ENCODE data around the gene TMEM196. TPM values are rescaled to one million over a fixed set of nuclear protein-coding genes. Genes with fewer than 3 reads are reported as not detected.
A peak's percentile ranks its signal among the peaks of the same experiment; 100 is the strongest.

The TMEM196 gene
- total and polyA plus RNA-seq, 4 donors, result 2.4 to 18.8 (median 15.6) TPM

GRCh38 chr7:19772306-19772705 lies 1.1 kb downstream of the TMEM196 start:
- no peaks in the 10 kb centered on the region for H3K36me3 ChIP-seq (ENCODE audit: control insufficient read depth, insufficient read depth, low read length)
- H3K4me1 ChIP-seq (ENCODE audit: control insufficient read depth, insufficient read depth, low read length), result peaks cover 7% of the 10 kb centered on the region
- 0% methylated on average over 13 of the region's 17 CpGs for WGBS (ENCODE audit: insufficient coverage)
- H3K9me3 ChIP-seq (ENCODE audit: control insufficient read depth, insufficient read depth, low read length), result no peaks in the 10 kb centered on the region
- peak overlapping the region; percentile 46 for H3K4me3 ChIP-seq (ENCODE audit: low read depth, low read length)
- DNase-seq (ENCODE audit: low read depth in 4 of 6, low spot score in 6 of 6), result peak in 2 of 6 donors; percentile 42 to 72
- H3K27me3 ChIP-seq (ENCODE audit: control insufficient read depth, insufficient read depth, low read length), result peaks cover 3% of the 10 kb centered on the region
- H3K27ac ChIP-seq (ENCODE audit: low read depth, low read length), result peak overlapping the region; percentile 65

- DNase-seq (ENCODE audit: low read depth in 4 of 6, low spot score in 6 of 6), result no peak
- WGBS (ENCODE audit: insufficient coverage), result 100% methylated on average over 3 of the region's 3 CpGs
Observed at GRCh38 chr7:19762631-19763030, 10.8 kb downstream of the TMEM196 start.

GRCh38 chr7:19754521-19755116 lies 18.8 kb downstream of the TMEM196 start:
- DNase-seq (ENCODE audit: low read depth in 4 of 6, low spot score in 6 of 6), result peak in 2 of 6 donors; percentile 54 to 74
- Histone ChIP-seq H3K4me3 (ENCODE audit: low read depth, low read length) (no peak overlapping the region), H3K9me3 (ENCODE audit: control insufficient read depth, insufficient read depth, low read length) (no peaks in the 10 kb centered on the region), H3K36me3 (ENCODE audit: control insufficient read depth, insufficient read depth, low read length) (no peaks in the 10 kb centered on the region), H3K27ac (ENCODE audit: low read depth, low read length) (no peak overlapping the region), H3K4me1 (ENCODE audit: control insufficient read depth, insufficient read depth, low read length) (no peaks in the 10 kb centered on the region), H3K27me3 (ENCODE audit: control insufficient read depth, insufficient read depth, low read length) (no peaks in the 10 kb centered on the region)
- 0% methylated on average over 2 of the region's 6 CpGs for WGBS (ENCODE audit: insufficient coverage)

More at GRCh38 chr7:19762631-19763030, 10.8 kb downstream of the TMEM196 start:
- Histone ChIP-seq H3K27me3 (ENCODE audit: control insufficient read depth, insufficient read depth, low read length) (no peaks in the 10 kb centered on the region), H3K4me1 (ENCODE audit: control insufficient read depth, insufficient read depth, low read length) (no peaks in the 10 kb centered on the region), H3K36me3 (ENCODE audit: control insufficient read depth, insufficient read depth, low read length) (no peaks in the 10 kb centered on the region), H3K9me3 (ENCODE audit: control insufficient read depth, insufficient read depth, low read length) (no peaks in the 10 kb centered on the region), H3K27ac (ENCODE audit: low read depth, low read length) (no peak overlapping the region), H3K4me3 (ENCODE audit: low read depth, low read length) (no peak overlapping the region)

GRCh38 chr7:19752020-19752419 lies 21.4 kb downstream of the TMEM196 start:
- no peaks in the 10 kb centered on the region for H3K9me3 ChIP-seq (ENCODE audit: control insufficient read depth, insufficient read depth, low read length)
- WGBS (ENCODE audit: insufficient coverage), result no CpG with 5 or more reads among the region's 3 CpGs

GRCh38 chr7:19749658-19750057 lies 23.8 kb downstream of the TMEM196 start:
- Histone ChIP-seq H3K27ac (ENCODE audit: low read depth, low read length) (no peak overlapping the region), H3K9me3 (ENCODE audit: control insufficient read depth, insufficient read depth, low read length) (no peaks in the 10 kb centered on the region), H3K4me3 (ENCODE audit: low read depth, low read length) (no peak overlapping the region), H3K4me1 (ENCODE audit: control insufficient read depth, insufficient read depth, low read length) (no peaks in the 10 kb centered on the region), H3K27me3 (ENCODE audit: control insufficient read depth, insufficient read depth, low read length) (no peaks in the 10 kb centered on the region), H3K36me3 (ENCODE audit: control insufficient read depth, insufficient read depth, low read length) (no peaks in the 10 kb centered on the region)
- DNase-seq (ENCODE audit: low read depth in 4 of 6, low spot score in 6 of 6), result no peak
- 92% methylated on average over 2 of the region's 4 CpGs for WGBS (ENCODE audit: insufficient coverage)

More at GRCh38 chr7:19752020-19752419, 21.4 kb downstream of the TMEM196 start:
- H3K27me3 ChIP-seq (ENCODE audit: control insufficient read depth, insufficient read depth, low read length), result no peaks in the 10 kb centered on the region
- no peak overlapping the region for H3K4me3 ChIP-seq (ENCODE audit: low read depth, low read length)
- no peaks in the 10 kb centered on the region for H3K4me1 ChIP-seq (ENCODE audit: control insufficient read depth, insufficient read depth, low read length)
- H3K36me3 ChIP-seq (ENCODE audit: control insufficient read depth, insufficient read depth, low read length), result no peaks in the 10 kb centered on the region
- no peak for DNase-seq (ENCODE audit: low read depth in 4 of 6, low spot score in 6 of 6)
- no peak overlapping the region for H3K27ac ChIP-seq (ENCODE audit: low read depth, low read length)

GRCh38 chr7:19747740-19748339 lies 25.6 kb downstream of the TMEM196 start:
- H3K27ac ChIP-seq (ENCODE audit: low read depth, low read length), result no peak overlapping the region
- DNase-seq (ENCODE audit: low read depth in 4 of 6, low spot score in 6 of 6), result peak in 5 of 6 donors; percentile 36 to 90 (median 44)
- no peaks in the 10 kb centered on the region for H3K4me1 ChIP-seq (ENCODE audit: control insufficient read depth, insufficient read depth, low read length)
- no CpG with 5 or more reads among the region's 4 CpGs for WGBS (ENCODE audit: insufficient coverage)
- H3K4me3 ChIP-seq (ENCODE audit: low read depth, low read length), result no peak overlapping the region
- no peaks in the 10 kb centered on the region for H3K36me3 ChIP-seq (ENCODE audit: control insufficient read depth, insufficient read depth, low read length)
- no peaks in the 10 kb centered on the region for H3K27me3 ChIP-seq (ENCODE audit: control insufficient read depth, insufficient read depth, low read length)
- H3K9me3 ChIP-seq (ENCODE audit: control insufficient read depth, insufficient read depth, low read length), result no peaks in the 10 kb centered on the region

GRCh38 chr7:19744075-19744474 lies 29.3 kb downstream of the TMEM196 start:
- Histone ChIP-seq H3K9me3 (ENCODE audit: control insufficient read depth, insufficient read depth, low read length) (no peaks in the 10 kb centered on the region), H3K36me3 (ENCODE audit: control insufficient read depth, insufficient read depth, low read length) (no peaks in the 10 kb centered on the region), H3K27ac (ENCODE audit: low read depth, low read length) (no peak overlapping the region), H3K4me3 (ENCODE audit: low read depth, low read length) (no peak overlapping the region), H3K27me3 (ENCODE audit: control insufficient read depth, insufficient read depth, low read length) (no peaks in the 10 kb centered on the region), H3K4me1 (ENCODE audit: control insufficient read depth, insufficient read depth, low read length) (no peaks in the 10 kb centered on the region)
- DNase-seq (ENCODE audit: low read depth in 4 of 6, low spot score in 6 of 6), result no peak
- no CpG with 5 or more reads among the region's 1 CpG for WGBS (ENCODE audit: insufficient coverage)

GRCh38 chr7:19728716-19729115 lies 44.7 kb downstream of the TMEM196 start:
- Histone ChIP-seq H3K4me3 (ENCODE audit: low read depth, low read length) (no peak overlapping the region), H3K9me3 (ENCODE audit: control insufficient read depth, insufficient read depth, low read length) (no peaks in the 10 kb centered on the region), H3K4me1 (ENCODE audit: control insufficient read depth, insufficient read depth, low read length) (no peaks in the 10 kb centered on the region), H3K27me3 (ENCODE audit: control insufficient read depth, insufficient read depth, low read length) (no peaks in the 10 kb centered on the region), H3K36me3 (ENCODE audit: control insufficient read depth, insufficient read depth, low read length) (no peaks in the 10 kb centered on the region), H3K27ac (ENCODE audit: low read depth, low read length) (no peak overlapping the region)
- peak in 2 of 6 donors; percentile 9 to 72 for DNase-seq (ENCODE audit: low read depth in 4 of 6, low spot score in 6 of 6)
- WGBS (ENCODE audit: insufficient coverage), result 100% methylated on average over 2 of the region's 3 CpGs

GRCh38 chr7:19725770-19726169 lies 47.6 kb downstream of the TMEM196 start:
- Histone ChIP-seq H3K9me3 (ENCODE audit: control insufficient read depth, insufficient read depth, low read length) (no peaks in the 10 kb centered on the region), H3K27me3 (ENCODE audit: control insufficient read depth, insufficient read depth, low read length) (no peaks in the 10 kb centered on the region), H3K36me3 (ENCODE audit: control insufficient read depth, insufficient read depth, low read length) (no peaks in the 10 kb centered on the region), H3K27ac (ENCODE audit: low read depth, low read length) (no peak overlapping the region), H3K4me1 (ENCODE audit: control insufficient read depth, insufficient read depth, low read length) (no peaks in the 10 kb centered on the region), H3K4me3 (ENCODE audit: low read depth, low read length) (no peak overlapping the region)
- no peak for DNase-seq (ENCODE audit: low read depth in 4 of 6, low spot score in 6 of 6)
- 86% methylated on average over 2 of the region's 5 CpGs for WGBS (ENCODE audit: insufficient coverage)

GRCh38 chr7:19715499-19715898 lies 57.9 kb downstream of the TMEM196 start:
- H3K36me3 ChIP-seq (ENCODE audit: control insufficient read depth, insufficient read depth, low read length), result no peaks in the 10 kb centered on the region
- WGBS (ENCODE audit: insufficient coverage), result 43% methylated on average over 1 of the region's 1 CpG
- DNase-seq (ENCODE audit: low read depth in 4 of 6, low spot score in 6 of 6), result no peak
- H3K4me3 ChIP-seq (ENCODE audit: low read depth, low read length), result no peak overlapping the region
- no peaks in the 10 kb centered on the region for H3K4me1 ChIP-seq (ENCODE audit: control insufficient read depth, insufficient read depth, low read length)
- no peaks in the 10 kb centered on the region for H3K27me3 ChIP-seq (ENCODE audit: control insufficient read depth, insufficient read depth, low read length)
- H3K27ac ChIP-seq (ENCODE audit: low read depth, low read length), result no peak overlapping the region
- H3K9me3 ChIP-seq (ENCODE audit: control insufficient read depth, insufficient read depth, low read length), result no peaks in the 10 kb centered on the region

All from spinal cord (tissue), 10 donors.